Middle frontal gyrus (tissue), 1 donor: ENCODE results near the gene ANLN.
"Not testable (repeated sequence)": the region's sequence is repeated elsewhere in the genome, so short reads cannot be mapped to it uniquely, and the experiment has no call there.

Experiments used
- DNase-seq: peaks from one replicate; pipeline ENCODE4 v3.0.0-alpha.2; 2015; ENCODE audit warnings: low spot score; ENCODE audit errors: extremely low spot score

The ANLN gene

GRCh38 chr7:36372156-36372555 lies 17.5 kb upstream of the ANLN start:
- DNase-seq: no peak

- DNase-seq: not testable (repeated sequence)
Measured at GRCh38 chr7:36378555-36378954, 11.1 kb upstream of the ANLN start.

GRCh38 chr7:36379831-36380504 lies 9.7 kb upstream of the ANLN start:
- no peak for DNase-seq

DNA sequence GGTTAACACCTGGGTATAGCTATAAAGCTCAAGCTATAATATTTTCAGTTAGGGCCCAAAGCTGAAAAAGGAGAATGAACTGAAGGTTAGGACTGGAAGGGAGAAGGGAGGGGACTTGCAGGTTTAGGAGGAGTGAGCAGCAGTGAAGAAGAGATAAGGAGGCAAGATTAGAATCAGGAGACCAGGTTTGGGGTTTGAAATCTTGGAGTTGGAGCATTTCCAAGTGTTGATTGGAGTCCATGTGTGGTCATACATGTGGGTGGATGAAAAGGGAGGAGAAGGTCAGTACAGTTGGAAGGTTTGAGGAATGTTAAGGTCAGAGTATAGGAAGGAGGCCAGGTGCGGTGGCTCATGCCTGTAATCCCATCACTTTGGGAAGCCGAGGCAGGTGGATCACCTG lies 8.6 kb upstream of the ANLN start:
- no peak for DNase-seq

- DNase-seq: not testable (repeated sequence)
Measured at GRCh38 chr7:36383284-36383683, 6.4 kb upstream of the ANLN start.

DNA sequence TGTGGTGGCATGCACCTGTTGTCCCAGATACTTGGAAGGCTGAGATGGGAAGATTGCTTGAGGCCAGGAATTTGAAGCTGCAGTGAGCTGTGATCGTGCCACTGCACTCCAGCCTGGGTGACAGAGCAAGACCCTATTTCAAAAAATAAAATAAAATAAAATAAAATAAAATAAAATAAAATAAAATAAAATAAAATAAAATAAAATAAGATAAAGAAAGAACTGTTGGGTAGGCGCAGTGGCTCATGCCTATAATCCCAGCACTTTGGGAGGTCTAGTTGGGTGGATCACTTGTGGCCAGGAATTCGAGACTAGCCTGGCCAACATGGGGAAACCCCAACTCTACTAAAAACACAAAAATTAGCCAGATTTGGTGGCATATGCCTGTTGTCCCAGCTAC lies 4.0 kb upstream of the ANLN start:
- not testable (repeated sequence) for DNase-seq

- DNase-seq: no peak
Measured at GRCh38 chr7:36387435-36388231, 2.0 kb upstream of the ANLN start.

DNA sequence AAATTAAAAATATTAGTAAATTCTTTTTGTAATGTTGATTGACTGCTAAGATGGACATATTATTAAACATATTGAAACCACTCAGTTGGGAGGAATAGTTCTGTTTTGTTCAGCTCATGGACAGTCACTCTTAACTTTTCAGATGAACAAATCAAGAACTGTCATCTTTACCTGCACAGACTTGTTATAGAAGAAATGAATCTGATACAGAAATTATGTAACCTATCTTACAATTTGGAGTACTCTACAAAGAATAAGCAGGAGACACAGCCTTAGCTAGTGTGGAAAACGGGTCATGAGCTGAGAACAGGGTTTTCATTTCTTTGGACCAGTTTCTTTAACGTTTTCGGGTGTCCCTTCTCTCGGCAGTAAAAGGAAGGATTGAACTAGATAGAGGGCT lies 1.2 kb upstream of the ANLN start:
- no peak for DNase-seq

GRCh38 chr7:36390199-36391090 lies 783 bp downstream of the ANLN start:
- DNase-seq: no peak

DNA sequence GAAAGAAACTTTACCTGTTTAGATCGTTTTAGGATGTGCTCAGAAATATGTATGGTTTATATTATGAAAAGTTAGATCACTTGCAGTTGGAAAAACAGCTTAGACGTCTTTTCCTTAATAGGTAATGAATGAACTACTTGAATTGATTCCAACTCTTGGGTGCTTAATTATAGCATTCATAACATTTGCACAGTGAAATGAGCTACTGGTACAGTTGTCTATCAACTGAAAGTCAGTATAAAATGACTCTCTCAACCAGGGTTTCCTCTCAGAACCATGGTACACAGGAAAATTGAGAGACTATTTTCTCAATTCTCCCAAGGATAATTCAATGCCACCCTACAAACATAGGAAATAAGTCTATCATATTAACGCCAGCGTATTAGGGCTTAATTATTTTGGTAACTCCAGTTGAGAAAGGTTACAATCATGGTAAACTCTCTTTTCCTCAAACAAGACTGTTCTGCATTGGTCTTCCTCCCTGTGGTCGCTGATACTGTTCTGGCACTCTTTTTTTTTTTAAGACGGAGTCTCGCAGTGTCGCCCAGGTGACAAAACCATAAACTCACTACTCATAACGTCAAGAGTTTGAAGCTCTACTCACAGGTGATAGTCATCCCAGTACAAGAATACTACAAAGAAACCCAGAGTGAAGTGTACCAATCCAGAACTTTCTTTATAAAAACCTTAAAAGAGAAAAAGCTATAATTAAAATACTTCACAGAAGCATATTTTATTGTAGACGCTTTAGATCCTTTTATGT lies 2.0 kb downstream of the ANLN start:
- DNase-seq: no peak

DNA sequence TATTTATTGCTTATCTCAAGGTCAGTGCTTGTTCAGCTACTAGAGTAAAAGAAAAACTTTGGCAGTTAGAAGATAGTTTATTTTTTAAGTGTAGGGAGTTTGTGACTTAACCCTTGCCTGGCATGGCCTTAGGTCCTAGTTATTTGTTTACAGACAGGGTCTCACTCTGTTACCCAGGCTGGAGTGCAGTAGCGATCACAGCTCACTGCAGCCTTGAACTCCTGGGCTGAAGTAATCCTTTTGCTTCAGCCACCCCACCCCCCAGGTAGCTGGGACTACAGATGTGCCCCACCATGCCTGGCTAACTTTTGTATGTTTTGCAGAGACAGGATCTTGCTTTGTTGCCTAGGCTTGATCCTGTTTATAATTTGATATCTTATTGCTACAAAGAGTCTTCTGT lies 4.2 kb downstream of the ANLN start:
- no peak for DNase-seq

DNA sequence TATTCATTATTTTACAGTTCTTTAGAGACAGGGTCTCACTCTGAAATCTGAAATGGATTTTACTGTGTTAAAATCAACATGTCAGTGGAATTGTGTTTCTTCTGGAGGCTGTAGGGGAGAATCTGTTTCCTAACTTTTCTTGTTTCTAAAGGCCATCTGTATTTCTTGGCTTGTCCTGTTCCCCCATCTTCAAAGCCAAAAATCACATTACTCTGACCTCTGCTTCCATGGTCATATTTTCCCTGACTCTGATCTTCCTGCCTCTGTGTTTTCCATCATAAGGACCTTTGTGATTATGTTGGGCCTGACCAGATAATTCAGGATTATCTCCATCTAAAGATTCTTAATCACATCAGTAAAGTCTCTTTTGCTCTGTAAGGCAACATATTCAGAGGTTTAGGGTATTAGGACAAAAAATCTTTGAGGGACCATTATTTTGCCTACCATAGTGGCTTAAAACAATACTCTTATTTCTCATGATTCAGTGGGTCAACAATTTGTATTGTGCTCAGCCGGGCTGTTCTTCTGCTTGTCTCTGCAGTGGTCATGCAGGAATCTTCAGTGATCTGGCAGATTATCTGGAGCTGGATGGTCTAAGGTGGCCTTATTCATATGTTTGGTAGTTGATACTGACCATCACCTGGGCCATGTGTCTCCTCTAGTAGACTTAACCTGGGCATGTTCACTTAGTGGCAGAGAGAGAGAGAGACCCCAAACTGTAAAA lies 5.7 kb downstream of the ANLN start:
- no peak for DNase-seq

DNA sequence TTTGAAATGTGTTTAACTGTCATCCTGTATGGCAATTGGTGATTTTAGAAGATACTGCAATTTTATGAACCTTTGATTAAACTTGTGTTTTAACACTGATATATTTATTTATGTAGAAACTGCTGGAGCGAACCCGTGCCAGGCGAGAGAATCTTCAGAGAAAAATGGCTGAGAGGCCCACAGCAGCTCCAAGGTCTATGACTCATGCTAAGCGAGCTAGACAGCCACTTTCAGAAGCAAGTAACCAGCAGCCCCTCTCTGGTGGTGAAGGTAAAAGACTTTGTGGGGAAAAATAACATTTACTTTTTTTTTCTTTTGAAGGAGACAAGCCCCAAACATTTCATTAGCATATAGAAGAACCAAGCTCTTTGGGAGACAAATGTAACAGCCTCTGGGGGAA lies 6.5 kb downstream of the ANLN start:
- DNase-seq: no peak

- DNase-seq: no peak
Measured at GRCh38 chr7:36400036-36400435, 10.4 kb downstream of the ANLN start.

- no peak for DNase-seq
Measured at GRCh38 chr7:36400606-36401005, 10.9 kb downstream of the ANLN start.

GRCh38 chr7:36403452-36403851 lies 13.8 kb downstream of the ANLN start:
- no peak for DNase-seq

DNA sequence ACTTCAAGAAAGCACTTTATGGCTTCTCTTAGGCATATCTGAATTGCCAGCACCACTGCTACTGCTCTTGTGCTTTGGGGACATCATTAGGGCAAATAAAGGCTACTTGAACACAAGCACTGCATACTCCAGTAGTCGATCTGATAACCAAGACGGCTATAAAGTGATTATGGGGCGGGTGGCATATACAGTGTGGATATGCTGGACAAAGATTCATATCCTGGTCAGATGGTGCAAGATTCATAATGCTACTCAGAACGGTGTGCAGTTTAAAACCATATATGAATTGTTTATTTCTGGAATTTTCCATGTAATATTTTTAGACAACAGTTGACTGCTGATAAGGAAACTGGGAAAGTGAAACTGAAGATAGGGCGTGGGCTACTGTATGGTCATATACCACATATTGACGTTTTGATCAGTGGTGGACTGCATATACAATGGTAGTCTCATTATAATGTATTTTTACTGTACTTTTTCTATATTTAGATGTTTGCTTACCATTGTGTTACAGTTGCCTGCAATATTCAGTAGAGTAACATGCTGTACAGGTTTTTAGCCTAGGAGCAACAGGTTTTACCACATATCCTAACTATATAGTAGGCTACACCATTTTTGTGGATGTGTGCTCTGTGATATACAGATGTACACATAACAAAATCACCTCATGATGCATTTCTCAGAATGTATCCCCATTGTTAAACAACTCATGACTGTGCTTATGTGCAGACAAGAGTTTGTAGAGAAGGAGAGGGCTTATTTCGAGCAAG lies 15.2 kb downstream of the ANLN start:
- DNase-seq: no peak

GRCh38 chr7:36405409-36405803 lies 15.7 kb downstream of the ANLN start:
- no peak for DNase-seq

DNA sequence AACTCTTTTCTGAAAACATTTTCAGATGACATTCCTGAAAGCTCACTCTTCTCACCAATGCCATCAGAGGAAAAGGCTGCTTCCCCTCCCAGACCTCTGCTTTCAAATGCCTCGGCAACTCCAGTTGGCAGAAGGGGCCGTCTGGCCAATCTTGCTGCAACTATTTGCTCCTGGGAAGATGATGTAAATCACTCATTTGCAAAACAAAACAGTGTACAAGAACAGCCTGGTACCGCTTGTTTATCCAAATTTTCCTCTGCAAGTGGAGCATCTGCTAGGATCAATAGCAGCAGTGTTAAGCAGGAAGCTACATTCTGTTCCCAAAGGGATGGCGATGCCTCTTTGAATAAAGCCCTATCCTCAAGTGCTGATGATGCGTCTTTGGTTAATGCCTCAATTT lies 16.5 kb downstream of the ANLN start:
- DNase-seq: peak; percentile 79
